ENCODE results near the gene SLC16A3. TPM values are rescaled to one million over a fixed set of nuclear protein-coding genes. Genes with fewer than 3 reads are reported as not detected.
A peak's percentile ranks its signal among the peaks of the same experiment; 100 is the strongest.

The SLC16A3 gene
- total RNA-seq, 1 experiment from 2014 or later: 198 TPM

DNA sequence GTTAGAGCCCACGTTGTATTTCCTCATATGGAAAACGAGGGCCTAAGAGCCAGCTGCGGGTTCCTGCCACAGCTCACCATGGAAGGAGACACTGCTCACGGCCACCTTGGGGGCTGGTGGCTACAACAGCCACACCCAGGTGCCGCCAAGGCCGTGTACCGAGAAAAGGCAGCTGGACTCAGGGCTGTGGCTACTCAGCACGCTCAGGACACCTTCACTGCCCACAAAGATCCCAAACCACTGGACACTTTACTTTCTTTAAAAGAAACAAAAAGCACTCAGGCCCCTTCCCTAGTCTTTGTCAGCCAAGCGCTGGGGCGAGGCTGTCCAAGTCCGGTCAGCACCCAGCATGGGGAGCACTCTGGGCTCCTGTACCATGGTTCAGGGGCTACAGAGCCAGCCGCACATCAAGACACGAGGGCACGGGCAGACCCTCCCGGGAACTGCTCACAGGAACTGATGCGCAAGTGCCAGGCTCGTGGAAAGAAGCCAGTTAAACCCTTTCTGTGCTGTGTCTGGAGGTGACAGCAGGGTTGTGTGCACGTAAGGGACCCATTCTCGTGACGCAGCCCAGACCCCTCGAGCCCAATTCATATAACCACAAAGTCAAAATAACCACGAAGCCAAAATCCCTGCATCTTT lies 18.5 kb downstream of the SLC16A3 start:
- Histone ChIP-seq H2AFZ (no peak overlapping the region), H3K27ac (peak overlapping the region; percentile 75), H3K9me2 (ENCODE audit: insufficient read depth) (no peaks in the 10 kb centered on the region), H3K4me2 (peak overlapping the region; percentile 36), H3K4me1 (replicated peaks; ENCODE audit: insufficient read depth) (peaks cover 24% of the 10 kb centered on the region), H3K36me3 (ENCODE audit: low read depth) (peaks cover 11% of the 10 kb centered on the region; the same call in 1 of the 2 replicates), H3F3A (ENCODE audit: insufficient read depth, low read depth) (peaks cover 76% of the 10 kb centered on the region), H3K4me3 (no peak overlapping the region), H4K20me1 (ENCODE audit: insufficient read depth) (peaks cover 95% of the 10 kb centered on the region), H3K9me3 (ENCODE audit: insufficient read depth, low read depth) (no peaks in the 10 kb centered on the region), H3K27me3 (ENCODE audit: insufficient read depth, low read depth) (no peaks in the 10 kb centered on the region), H3K79me2 (ENCODE audit: low read depth) (peaks cover 20% of the 10 kb centered on the region)
- no peak for DNase-seq
- ChIA-PET CTCF (interaction anchor here (0.7 kb wide), 1 partner anchor 41 kb away, joined by 3 read pairs; no protein-coding TSS in a partner anchor), POLR2A (ENCODE audit: unreplicated experiment) (interaction anchor here (0.5 to 0.6 kb wide), 3 partner anchors 45 to 90 kb away, joined by 3 to 6 read pairs (median 3); no protein-coding TSS in a partner anchor)
- intact Hi-C loops (cut with micrococcal nuclease; ENCODE audit: unreplicated experiment): loop anchor here (2.0 to 10.0 kb wide), 3 partner anchors 45 to 213 kb away; partner anchors contain the start of genes DCXR, RAC3 and SECTM1
- BruUV-seq (replicated peaks): no TSS peak
- TF ChIP-seq, protein P1, sequence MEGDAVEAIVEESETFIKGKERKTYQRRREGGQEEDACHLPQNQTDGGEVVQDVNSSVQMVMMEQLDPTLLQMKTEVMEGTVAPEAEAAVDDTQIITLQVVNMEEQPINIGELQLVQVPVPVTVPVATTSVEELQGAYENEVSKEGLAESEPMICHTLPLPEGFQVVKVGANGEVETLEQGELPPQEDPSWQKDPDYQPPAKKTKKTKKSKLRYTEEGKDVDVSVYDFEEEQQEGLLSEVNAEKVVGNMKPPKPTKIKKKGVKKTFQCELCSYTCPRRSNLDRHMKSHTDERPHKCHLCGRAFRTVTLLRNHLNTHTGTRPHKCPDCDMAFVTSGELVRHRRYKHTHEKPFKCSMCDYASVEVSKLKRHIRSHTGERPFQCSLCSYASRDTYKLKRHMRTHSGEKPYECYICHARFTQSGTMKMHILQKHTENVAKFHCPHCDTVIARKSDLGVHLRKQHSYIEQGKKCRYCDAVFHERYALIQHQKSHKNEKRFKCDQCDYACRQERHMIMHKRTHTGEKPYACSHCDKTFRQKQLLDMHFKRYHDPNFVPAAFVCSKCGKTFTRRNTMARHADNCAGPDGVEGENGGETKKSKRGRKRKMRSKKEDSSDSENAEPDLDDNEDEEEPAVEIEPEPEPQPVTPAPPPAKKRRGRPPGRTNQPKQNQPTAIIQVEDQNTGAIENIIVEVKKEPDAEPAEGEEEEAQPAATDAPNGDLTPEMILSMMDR (conservative IDR thresholded peaks at IDR 0.05): no peak
- no peak for TF ChIP-seq EZH2 (IDR thresholded peaks at IDR 0.05; ENCODE audit: low read depth)

DNA sequence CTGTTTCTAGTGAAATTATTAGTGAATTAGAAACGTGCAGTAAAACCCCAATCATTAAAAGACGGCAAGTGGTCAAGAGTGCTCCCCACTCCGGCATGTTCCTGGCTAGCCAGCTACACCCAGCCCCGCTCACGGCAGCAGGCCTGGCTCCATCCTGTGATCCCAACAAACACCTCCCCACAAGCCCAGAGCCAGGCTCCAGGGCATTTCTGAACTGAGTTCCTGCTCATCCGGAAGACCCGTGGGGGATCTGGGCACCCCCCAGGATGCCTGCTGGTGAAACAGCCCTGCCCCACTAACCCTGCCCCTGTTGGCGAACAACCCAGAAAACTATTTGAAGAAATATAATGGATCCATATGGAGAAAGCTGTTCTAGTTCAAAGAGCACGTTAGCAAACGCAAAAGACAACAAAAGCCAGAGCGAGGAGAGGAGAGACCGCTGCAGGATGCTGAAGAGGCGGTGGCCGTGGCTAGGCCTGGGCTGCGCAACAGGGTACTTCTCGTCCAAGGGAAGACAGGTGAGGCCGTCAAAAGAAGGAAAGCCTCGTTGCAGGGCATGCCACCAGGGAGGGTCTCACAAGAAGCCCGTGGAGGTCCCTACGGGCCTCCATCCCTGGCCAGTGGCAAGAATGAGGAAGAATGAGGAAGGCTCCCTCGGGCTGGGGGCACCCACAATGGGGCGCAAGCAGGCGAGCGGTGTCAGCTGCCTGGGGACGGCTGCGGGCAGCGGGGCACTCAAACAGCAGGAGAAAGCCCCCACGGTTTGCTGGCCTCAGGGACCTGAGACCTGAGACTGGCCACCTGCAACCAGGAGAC lies 19.2 kb downstream of the SLC16A3 start:
- peak overlapping the region; percentile 75 for H3K27ac ChIP-seq

More for the DNA sequence above, 19.2 kb downstream of the SLC16A3 start:
- H3K4me3 ChIP-seq: no peak overlapping the region
- peaks cover 24% of the 10 kb centered on the region for H3K79me2 ChIP-seq (ENCODE audit: low read depth)
- H3K36me3 ChIP-seq (ENCODE audit: low read depth): peaks cover 11% of the 10 kb centered on the region; the same call in 1 of the 2 replicates
- no TSS peak for BruUV-seq (replicated peaks)
- no peak overlapping the region for H2AFZ ChIP-seq
- H3K4me2 ChIP-seq: no peak overlapping the region
- intact Hi-C loops (cut with micrococcal nuclease; ENCODE audit: unreplicated experiment): loop anchor here (2.0 to 10.0 kb wide), 3 partner anchors 45 to 213 kb away; partner anchors contain the start of genes DCXR, RAC3 and SECTM1
- POLR2A ChIA-PET (ENCODE audit: unreplicated experiment): no interaction called here
- H4K20me1 ChIP-seq (ENCODE audit: insufficient read depth): peaks cover 95% of the 10 kb centered on the region
- no peaks in the 10 kb centered on the region for H3K9me3 ChIP-seq (ENCODE audit: insufficient read depth, low read depth)
- no peak for TF ChIP-seq EZH2 (IDR thresholded peaks at IDR 0.05; ENCODE audit: low read depth)
- TF ChIP-seq, protein P1 (conservative IDR thresholded peaks at IDR 0.05): no peak
- no peaks in the 10 kb centered on the region for H3K27me3 ChIP-seq (ENCODE audit: insufficient read depth, low read depth)
- peaks cover 24% of the 10 kb centered on the region for H3K4me1 ChIP-seq (replicated peaks; ENCODE audit: insufficient read depth)
- DNase-seq: no peak
- H3F3A ChIP-seq (ENCODE audit: insufficient read depth, low read depth): peaks cover 69% of the 10 kb centered on the region
- CTCF ChIA-PET: no interaction called here
- no peaks in the 10 kb centered on the region for H3K9me2 ChIP-seq (ENCODE audit: insufficient read depth)

All from PC-9 (cell line).